ENCODE data around the gene NUP85.

NUP85 gene

DNA sequence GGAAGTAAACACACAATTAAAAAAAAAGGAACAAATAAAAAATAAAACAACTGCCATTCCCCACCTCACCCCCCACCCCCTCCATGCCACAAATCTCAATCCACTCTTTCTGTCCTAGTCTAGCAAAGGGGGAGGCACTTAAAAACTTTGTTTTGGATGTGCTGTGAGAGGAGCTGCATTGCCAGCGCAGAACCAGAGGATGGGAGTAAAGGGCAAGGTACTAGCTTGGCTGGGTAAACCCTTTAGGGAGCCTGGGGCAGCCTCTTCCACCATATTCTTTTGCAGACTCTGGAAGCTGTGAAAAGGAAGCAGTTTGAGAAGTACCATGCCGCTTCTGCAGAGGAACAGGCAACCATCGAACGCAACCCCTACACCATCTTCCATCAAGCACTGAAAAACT, 57.6 kb downstream of the NUP85 start:
- H3K4me3 ChIP-seq (ENCODE audit: low read depth, low read length) = no peak overlapping the region
- no peak overlapping the region for H3K27ac ChIP-seq
- in situ Hi-C loops (cut with HindIII; ENCODE audit: low pct_ligation_motif_present, low sequenced_read_pairs) = no loop called here
- H3K27me3 ChIP-seq (replicated peaks) = no peaks in the 10 kb centered on the region
- no peak for DNase-seq
- TF ChIP-seq, protein P1, sequence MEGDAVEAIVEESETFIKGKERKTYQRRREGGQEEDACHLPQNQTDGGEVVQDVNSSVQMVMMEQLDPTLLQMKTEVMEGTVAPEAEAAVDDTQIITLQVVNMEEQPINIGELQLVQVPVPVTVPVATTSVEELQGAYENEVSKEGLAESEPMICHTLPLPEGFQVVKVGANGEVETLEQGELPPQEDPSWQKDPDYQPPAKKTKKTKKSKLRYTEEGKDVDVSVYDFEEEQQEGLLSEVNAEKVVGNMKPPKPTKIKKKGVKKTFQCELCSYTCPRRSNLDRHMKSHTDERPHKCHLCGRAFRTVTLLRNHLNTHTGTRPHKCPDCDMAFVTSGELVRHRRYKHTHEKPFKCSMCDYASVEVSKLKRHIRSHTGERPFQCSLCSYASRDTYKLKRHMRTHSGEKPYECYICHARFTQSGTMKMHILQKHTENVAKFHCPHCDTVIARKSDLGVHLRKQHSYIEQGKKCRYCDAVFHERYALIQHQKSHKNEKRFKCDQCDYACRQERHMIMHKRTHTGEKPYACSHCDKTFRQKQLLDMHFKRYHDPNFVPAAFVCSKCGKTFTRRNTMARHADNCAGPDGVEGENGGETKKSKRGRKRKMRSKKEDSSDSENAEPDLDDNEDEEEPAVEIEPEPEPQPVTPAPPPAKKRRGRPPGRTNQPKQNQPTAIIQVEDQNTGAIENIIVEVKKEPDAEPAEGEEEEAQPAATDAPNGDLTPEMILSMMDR (IDR thresholded peaks at IDR 0.05; ENCODE audit: low read depth, low read length, missing control alignments) = peak; percentile 10
- H3K36me3 ChIP-seq (replicated peaks) = peaks cover 17% of the 10 kb centered on the region

DNA sequence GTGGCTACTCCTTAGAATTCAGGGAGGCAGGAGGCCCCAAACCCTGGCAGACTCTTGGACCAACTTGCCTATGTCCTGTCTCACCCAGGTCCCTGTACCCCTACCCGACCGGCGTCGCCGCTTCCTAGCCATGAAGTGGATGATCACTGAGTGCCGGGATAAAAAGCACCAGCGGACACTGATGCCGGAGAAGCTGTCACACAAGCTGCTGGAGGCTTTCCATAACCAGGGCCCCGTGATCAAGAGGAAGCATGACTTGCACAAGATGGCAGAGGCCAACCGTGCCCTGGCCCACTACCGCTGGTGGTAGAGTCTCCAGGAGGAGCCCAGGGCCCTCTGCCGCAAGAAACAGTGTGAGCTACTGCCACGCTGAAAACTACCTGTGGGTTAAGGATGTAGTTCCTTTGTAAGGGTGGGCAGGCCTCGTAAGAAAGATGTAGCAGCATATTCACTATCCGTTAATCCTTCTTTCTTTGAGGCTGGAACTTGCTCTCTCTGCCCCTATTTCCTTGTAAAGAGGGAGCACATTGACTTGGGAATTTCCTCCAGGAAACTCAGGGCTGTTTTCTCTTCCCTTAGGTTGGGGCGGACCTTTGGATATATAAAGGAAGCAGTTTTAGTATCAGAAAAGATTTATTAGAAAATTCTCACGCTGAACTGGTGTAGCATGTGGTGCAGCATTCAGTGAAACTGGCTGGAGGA, 60.3 kb downstream of the NUP85 start:
- H3K27me3 ChIP-seq (replicated peaks) = no peaks in the 10 kb centered on the region
- peaks cover 17% of the 10 kb centered on the region for H3K36me3 ChIP-seq (replicated peaks)
- in situ Hi-C loops (cut with HindIII; ENCODE audit: low pct_ligation_motif_present, low sequenced_read_pairs) = no loop called here
- H3K4me3 ChIP-seq (ENCODE audit: low read depth, low read length) = no peak overlapping the region
- H3K27ac ChIP-seq = no peak overlapping the region
- TF ChIP-seq, protein P1 (IDR thresholded peaks at IDR 0.05; ENCODE audit: low read depth, low read length, missing control alignments) = no peak
- DNase-seq = no peak

DNA sequence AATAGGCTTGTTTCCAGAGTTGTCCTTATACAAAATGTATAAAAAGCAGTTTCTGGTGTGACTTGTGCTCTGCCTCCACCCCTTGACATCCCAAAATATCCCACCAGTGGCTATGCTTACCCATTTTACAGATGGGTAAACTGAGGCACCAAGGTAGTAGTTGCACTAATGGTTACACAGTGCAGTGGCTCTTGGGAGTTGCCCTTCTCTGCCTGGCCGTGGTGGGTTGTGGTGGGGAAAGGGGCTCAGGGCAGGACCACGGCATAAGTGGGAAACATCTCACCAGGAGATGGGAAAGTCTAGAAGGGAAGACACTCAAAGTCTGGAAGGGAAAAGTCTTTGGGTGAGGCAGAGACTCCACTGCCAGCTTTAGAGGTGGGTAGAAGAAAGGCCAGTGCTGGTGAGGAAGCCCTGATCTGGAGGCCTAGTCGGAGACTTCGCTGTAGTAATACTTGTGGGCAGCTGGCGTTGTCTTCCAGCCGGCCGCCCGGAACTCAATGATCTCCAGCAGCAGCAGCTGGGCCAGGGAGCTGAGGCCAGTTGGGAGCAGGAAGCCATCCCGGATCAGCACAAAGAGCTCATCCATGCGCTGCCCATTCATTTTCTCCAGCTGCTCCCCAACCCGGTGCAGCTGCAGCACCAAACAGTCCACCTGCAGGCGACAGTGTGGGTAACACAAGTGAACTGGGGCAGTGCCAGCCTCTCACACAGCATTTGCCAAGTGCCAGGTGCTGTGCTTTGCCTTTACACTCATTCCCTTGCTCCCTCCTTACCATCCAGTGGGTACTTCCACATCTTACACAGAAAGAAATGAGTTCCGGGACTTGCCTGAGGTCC, 61.1 kb downstream of the NUP85 start:
- in situ Hi-C loops (cut with HindIII; ENCODE audit: low pct_ligation_motif_present, low sequenced_read_pairs) = no loop called here
- H3K27ac ChIP-seq = no peak overlapping the region

DNA sequence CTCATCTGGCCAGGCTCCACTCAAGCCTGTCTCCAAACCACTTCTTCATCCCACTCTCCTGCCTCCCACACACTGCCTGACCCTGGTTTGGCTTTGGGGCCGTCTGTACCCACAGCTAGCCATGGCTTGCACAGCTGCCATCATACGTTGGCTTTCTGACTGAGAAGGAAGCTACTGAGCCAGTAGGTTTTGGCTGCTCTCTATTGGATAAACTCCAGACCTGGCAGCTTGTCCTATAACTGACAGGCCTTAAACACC, 61.6 kb downstream of the NUP85 start:
- in situ Hi-C loops (cut with HindIII; ENCODE audit: low pct_ligation_motif_present, low sequenced_read_pairs) = no loop called here
- Histone ChIP-seq H3K27ac (no peak overlapping the region), H3K36me3 (replicated peaks) (peaks cover 17% of the 10 kb centered on the region), H3K27me3 (replicated peaks) (no peaks in the 10 kb centered on the region), H3K4me3 (ENCODE audit: low read depth, low read length) (no peak overlapping the region)
- TF ChIP-seq, protein P1 (IDR thresholded peaks at IDR 0.05; ENCODE audit: low read depth, low read length, missing control alignments) = no peak
- no peak for DNase-seq

More for the DNA sequence above, 61.1 kb downstream of the NUP85 start:
- peaks cover 17% of the 10 kb centered on the region for H3K36me3 ChIP-seq (replicated peaks)
- TF ChIP-seq, protein P1 (IDR thresholded peaks at IDR 0.05; ENCODE audit: low read depth, low read length, missing control alignments) = no peak
- H3K4me3 ChIP-seq (ENCODE audit: low read depth, low read length) = no peak overlapping the region
- DNase-seq = no peak
- H3K27me3 ChIP-seq (replicated peaks) = no peaks in the 10 kb centered on the region

DNA sequence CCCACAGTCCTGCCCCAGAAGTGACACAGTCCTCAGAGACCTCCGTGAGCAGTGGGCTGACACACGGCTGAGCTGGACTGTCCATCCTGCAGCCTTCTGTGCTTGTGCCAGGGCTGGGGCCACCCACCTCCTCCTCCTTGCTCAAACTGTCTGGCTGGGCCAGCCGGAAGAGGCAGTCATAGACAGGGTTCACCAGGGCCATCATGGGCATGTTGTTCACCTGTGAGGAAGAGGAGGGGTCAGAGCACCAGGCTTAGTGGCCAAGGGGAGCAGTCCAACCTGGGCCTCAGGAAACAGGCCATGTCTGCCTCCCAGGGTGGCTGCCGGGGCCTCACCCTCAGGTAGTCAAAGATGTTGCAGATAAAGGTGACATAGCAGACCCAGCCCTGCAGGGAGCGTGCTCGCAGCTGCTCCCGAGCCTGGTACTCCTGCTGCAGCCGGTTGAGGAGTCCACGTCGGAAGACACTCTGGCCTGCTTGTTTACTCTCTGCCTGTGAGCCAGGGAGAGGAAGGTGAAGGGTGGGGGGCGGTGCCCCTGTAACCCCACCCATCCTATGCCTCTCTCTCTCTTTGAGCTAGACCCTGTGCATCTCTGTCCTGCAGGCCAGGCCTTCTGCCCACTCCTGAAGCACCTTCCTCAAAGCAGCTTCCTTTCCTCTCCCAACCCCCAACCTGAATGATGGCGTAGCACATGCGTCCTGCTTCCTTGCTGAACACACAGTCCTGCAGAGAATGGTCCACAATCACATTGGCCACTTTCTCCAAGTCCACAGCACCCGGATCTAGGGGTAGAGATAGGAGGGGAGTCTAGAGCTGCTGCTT, 62.1 kb downstream of the NUP85 start:
- TF ChIP-seq, protein P1 (IDR thresholded peaks at IDR 0.05; ENCODE audit: low read depth, low read length, missing control alignments) = no peak
- Histone ChIP-seq H3K36me3 (replicated peaks) (peaks cover 17% of the 10 kb centered on the region), H3K4me3 (ENCODE audit: low read depth, low read length) (no peak overlapping the region), H3K27ac (no peak overlapping the region), H3K27me3 (replicated peaks) (no peaks in the 10 kb centered on the region)
- DNase-seq = no peak
- in situ Hi-C loops (cut with HindIII; ENCODE audit: low pct_ligation_motif_present, low sequenced_read_pairs) = no loop called here

Measured in brain microvascular endothelial cell (primary cell).